DOHH2 (cell line): ENCODE data around the gene NFKBIE.

ENCODE experiments used
- EZH2phosphoT487 ChIP-seq: fragments of 200-600 bp; sonication (generic); IDR thresholded peaks from 2 replicates; pipeline ENCODE4 v1.6.1; 2017; ENCODE audit warnings: borderline replicate concordance, mild to moderate bottlenecking, antibody characterized with exemption, low read length, moderate library complexity, mixed read lengths
- TF ChIP-seq, protein P1 (sequence below): fragments of 200-600 bp; sonication (generic); IDR thresholded peaks from one replicate; pipeline ENCODE4 v1.5.1; 2014; ENCODE audit warnings: antibody characterized with exemption, mild to moderate bottlenecking, low read depth, low read length; ENCODE audit not compliant: poor library complexity, severe bottlenecking

DNA sequence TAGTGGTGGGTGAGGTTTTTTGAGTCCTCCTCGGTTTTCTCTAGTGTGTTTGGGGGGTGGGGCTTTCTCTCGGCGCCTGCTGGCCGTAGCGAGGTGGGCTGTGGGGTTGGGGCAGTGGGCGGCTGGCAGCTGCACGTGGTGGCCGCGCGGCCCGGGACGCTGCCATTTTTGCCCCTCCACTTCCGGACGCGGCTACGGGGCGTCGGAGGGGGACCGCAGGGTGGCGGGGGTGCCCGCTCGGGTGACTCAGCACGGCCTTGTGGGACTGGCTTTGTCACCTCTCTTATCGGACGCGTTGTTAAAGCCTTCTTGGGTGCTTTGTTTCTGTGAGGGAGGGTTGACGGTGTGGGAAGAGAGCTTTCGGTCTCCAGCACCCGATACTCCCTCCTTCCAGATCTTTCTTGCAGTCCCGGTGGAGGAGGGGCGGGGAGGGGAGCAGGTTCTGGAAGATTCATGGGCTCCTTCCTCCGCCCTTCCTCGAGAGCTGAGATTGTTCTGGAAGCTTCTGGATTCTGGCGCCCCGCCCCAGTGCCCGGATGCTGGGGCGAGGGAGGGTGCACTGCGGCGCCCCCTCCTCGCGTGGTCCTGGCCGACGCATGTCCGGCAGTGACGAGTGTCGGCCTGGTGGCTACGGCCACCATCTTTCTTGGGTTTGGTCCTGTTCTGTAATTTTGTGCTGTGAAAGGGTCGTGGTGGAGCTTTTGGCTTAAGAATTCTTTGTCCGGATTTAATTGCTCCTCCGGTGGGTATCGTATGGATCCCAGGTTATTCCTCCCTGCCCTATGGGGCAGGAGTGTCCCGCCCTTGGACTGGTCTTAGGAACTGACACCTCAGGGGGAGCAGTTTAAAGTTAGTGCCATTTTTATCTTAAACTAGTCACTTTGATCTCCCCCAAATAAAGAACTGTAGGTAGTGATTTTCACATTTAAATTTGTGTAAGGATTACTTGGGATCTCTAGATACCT lies 17.7 kb downstream of the NFKBIE start:
- TF ChIP-seq, protein P1, sequence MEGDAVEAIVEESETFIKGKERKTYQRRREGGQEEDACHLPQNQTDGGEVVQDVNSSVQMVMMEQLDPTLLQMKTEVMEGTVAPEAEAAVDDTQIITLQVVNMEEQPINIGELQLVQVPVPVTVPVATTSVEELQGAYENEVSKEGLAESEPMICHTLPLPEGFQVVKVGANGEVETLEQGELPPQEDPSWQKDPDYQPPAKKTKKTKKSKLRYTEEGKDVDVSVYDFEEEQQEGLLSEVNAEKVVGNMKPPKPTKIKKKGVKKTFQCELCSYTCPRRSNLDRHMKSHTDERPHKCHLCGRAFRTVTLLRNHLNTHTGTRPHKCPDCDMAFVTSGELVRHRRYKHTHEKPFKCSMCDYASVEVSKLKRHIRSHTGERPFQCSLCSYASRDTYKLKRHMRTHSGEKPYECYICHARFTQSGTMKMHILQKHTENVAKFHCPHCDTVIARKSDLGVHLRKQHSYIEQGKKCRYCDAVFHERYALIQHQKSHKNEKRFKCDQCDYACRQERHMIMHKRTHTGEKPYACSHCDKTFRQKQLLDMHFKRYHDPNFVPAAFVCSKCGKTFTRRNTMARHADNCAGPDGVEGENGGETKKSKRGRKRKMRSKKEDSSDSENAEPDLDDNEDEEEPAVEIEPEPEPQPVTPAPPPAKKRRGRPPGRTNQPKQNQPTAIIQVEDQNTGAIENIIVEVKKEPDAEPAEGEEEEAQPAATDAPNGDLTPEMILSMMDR, result no peak
- no peak for TF ChIP-seq EZH2phosphoT487
